GM12878 (cell line): Measurements from ENCODE around the gene RNF112. TPM values are rescaled to one million over a fixed set of nuclear protein-coding genes. Genes with fewer than 3 reads are reported as not detected.

Experiments used
- ATF3 ChIP-seq: IDR thresholded peaks from 2 replicates; pipeline ENCODE4 v1.6.1; 2011; ENCODE audit warnings: low read depth, mild to moderate bottlenecking, low read length, moderate library complexity, borderline replicate concordance; ENCODE audit errors: extremely low read depth
- BACH1 ChIP-seq: fragments of 450-650 bp; IDR thresholded peaks from 2 replicates; pipeline ENCODE4 v1.6.1; 2017; ENCODE audit warnings: mild to moderate bottlenecking, borderline replicate concordance
- BCLAF1 ChIP-seq: fragments of 450-650 bp; IDR thresholded peaks from 2 replicates; pipeline ENCODE4 v1.6.1; 2017; ENCODE audit warnings: antibody characterized with exemption, mild to moderate bottlenecking, moderate library complexity
- BHLHE40 ChIP-seq, 2 experiments: fragments of 450-650 bp in 1 of 2; IDR thresholded peaks; 2 replicates each; pipeline ENCODE4 v1.6.1; 2011 to 2017; ENCODE audit warnings: low read depth in 2 of 2, borderline replicate concordance in 1 of 2, improper control_type of control experiment in 1 of 2, low read length in 1 of 2, mild to moderate bottlenecking in 1 of 2
- CBX3 ChIP-seq: fragments of 200-600 bp; sonication (generic); IDR thresholded peaks from 2 replicates; pipeline ENCODE4 v1.6.1; 2016; ENCODE audit warnings: low read depth, borderline replicate concordance
- DPF2 ChIP-seq: fragments of 450-650 bp; IDR thresholded peaks from 2 replicates; pipeline ENCODE4 v1.6.1; 2017; ENCODE audit warnings: mild to moderate bottlenecking
- E2F4 ChIP-seq: IDR thresholded peaks from 2 replicates; pipeline ENCODE4 v1.6.1; 2012; ENCODE audit warnings: low read depth, low read length, improper control_type of control experiment
- EP300 ChIP-seq, 2 experiments: fragments of 150-350 bp in 1 of 2; IDR thresholded peaks; 2 replicates each; pipeline ENCODE4 v1.6.1; 2011 to 2012; ENCODE audit warnings: low read depth in 2 of 2, low read length in 2 of 2, borderline replicate concordance in 1 of 2, improper control_type of control experiment in 1 of 2, inconsistent platforms in 1 of 2; ENCODE audit not compliant: control insufficient read depth in 1 of 2
- GABPA ChIP-seq: IDR thresholded peaks from 2 replicates; pipeline ENCODE4 v1.6.1; 2014; ENCODE audit warnings: antibody characterized with exemption, low read depth, mild to moderate bottlenecking, inconsistent platforms
- HCFC1 ChIP-seq: fragments of 150-350 bp; IDR thresholded peaks from 2 replicates; pipeline ENCODE4 v1.6.1; 2014; ENCODE audit warnings: low read length
- IRF3 ChIP-seq: fragments of 450-650 bp; IDR thresholded peaks from 2 replicates; pipeline ENCODE4 v1.6.1; 2014; ENCODE audit warnings: mild to moderate bottlenecking
- LARP7 ChIP-seq: fragments of 450-650 bp; IDR thresholded peaks from 2 replicates; pipeline ENCODE4 v1.6.1; 2017; ENCODE audit warnings: mild to moderate bottlenecking
- NKRF ChIP-seq: fragments of 450-650 bp; conservative IDR thresholded peaks from 2 replicates; pipeline ENCODE4 v1.6.1; 2017; ENCODE audit warnings: mild to moderate bottlenecking, moderate library complexity
- POLR2A ChIP-seq: IDR thresholded peaks from 2 replicates; pipeline ENCODE4 v1.6.1; 2011; ENCODE audit warnings: low read depth, mild to moderate bottlenecking, low read length
- POU2F2 ChIP-seq: IDR thresholded peaks from 3 replicates; pipeline ENCODE4 v1.6.1; 2011; ENCODE audit warnings: low read depth, mild to moderate bottlenecking, low read length, borderline replicate concordance
- RCOR1 ChIP-seq: conservative IDR thresholded peaks from 2 replicates; pipeline ENCODE4 v1.6.1; 2012; ENCODE audit warnings: low read depth, low read length, improper control_type of control experiment
- RELB ChIP-seq: fragments of 450-650 bp; IDR thresholded peaks from 2 replicates; pipeline ENCODE4 v1.6.1; 2017; ENCODE audit warnings: low read depth, mild to moderate bottlenecking, moderate library complexity
- SIX5 ChIP-seq: IDR thresholded peaks from 2 replicates; pipeline ENCODE4 v1.6.1; 2011; ENCODE audit warnings: mild to moderate bottlenecking, low read depth, low read length, moderate library complexity; ENCODE audit not compliant: severe bottlenecking
- ZNF207 ChIP-seq: fragments of 450-650 bp; IDR thresholded peaks from 2 replicates; pipeline ENCODE4 v1.6.1; 2014; ENCODE audit warnings: antibody characterized with exemption, mild to moderate bottlenecking, borderline replicate concordance
- polyA plus RNA-seq, 11 experiments: library from polyadenylated mRNA; depleted of rRNA in 4 of 11; unstranded in 6 of 11; stranded (reverse) in 5 of 11; fragments of >200 nt; fragmentation: Nextera tagmentation in 4 of 11; fragmentation: Illumina TruSeq in 1 of 11; extraction: Ambion mirVana in 4 of 11; extraction: Trizol in 1 of 11; gene quantifications; 1 replicate in 1 of 11; 2 replicates in 10 of 11; pipeline versions ENCODE4 v1.2.1 to v1.2.3, GENCODE V29; 2011 to 2016; ENCODE audit warnings: inconsistent platforms in 2 of 11, missing spikeins in 2 of 11, low read depth in 1 of 11
- total RNA-seq, 4 experiments: library from RNA; depleted of rRNA in 3 of 4; stranded (reverse); fragments of >200 nt in 3 of 4; fragmentation: Illumina TruSeq in 1 of 4; extraction: Trizol in 1 of 4; gene quantifications; 2 replicates each; pipeline versions ENCODE4 v1.2.1 to v1.2.3, GENCODE V29; 2013 to 2021

Gene RNF112
- total and polyA plus RNA-seq, 10 of the 15 experiments (the other 5 are each of a cell fraction or from before 2014, with no cell fraction given), result not detected

GRCh38 chr17:19377602-19378415, 33.2 kb upstream of the RNF112 start (continued):
- TF ChIP-seq E2F4 (peak; percentile 67; the same call in 1 of the 2 replicates), GABPA (peak; percentile 93), RCOR1 (no peak), CBX3 (no peak), DPF2 (0 out of 2 replicates have a peak, but pooled peaks have one; percentile 24), POLR2A (peak; percentile 88), LARP7 (no peak; the same call in 1 of the 2 replicates), HCFC1 (peak; percentile 68), BHLHE40 (IDR thresholded peaks at IDR 0.05; ENCODE audit: borderline replicate concordance in 1 of 2, low read depth in 2 of 2, low read length in 1 of 2) (peak; percentile 91 to 98), BACH1 (no peak; the same call in 1 of the 2 replicates), SIX5 (peak; percentile 32), EP300 (IDR thresholded peaks at IDR 0.05; ENCODE audit: borderline replicate concordance in 1 of 2, control insufficient read depth in 1 of 2, low read depth in 2 of 2, low read length in 2 of 2) (peak in 1 of 2 experiments; percentile 20; a peak in 1 of 4 replicates), NKRF (0 out of 2 replicates have a peak, but pooled peaks have one; percentile 10), IRF3 (no peak), RELB (peak; percentile 79), POU2F2 (peak; percentile 25; the same call in 1 of the 3 replicates), BCLAF1 (no peak), ZNF207 (0 out of 2 replicates have a peak, but pooled peaks have one; percentile 19), ATF3 (no peak)
